Epithelial cell of umbilical artery (primary cell): ENCODE measurements around the gene TMEM52B. TPM values are rescaled to one million over a fixed set of nuclear protein-coding genes. Genes with fewer than 3 reads are reported as not detected.

ENCODE experiments used
- total RNA-seq: library from RNA; depleted of rRNA; stranded (reverse); fragments of >200 nt; gene quantifications from 2 replicates; pipeline ENCODE4 v1.2.3, GENCODE V29; 2014

The TMEM52B gene
- not detected in 2 replicates for total RNA-seq

GRCh38 chr12:10178821-10179220 lies at the start of gene TMEM52B:
TSS of gene TMEM52B (plus strand) at chr12:10179032. CDS start at chr12:10179575, 543 bp downstream.

GRCh38 chr12:10130042-10130441 lies 48.8 kb upstream of the TMEM52B start, which contains the start of gene CLEC7A:
TSS of gene CLEC7A (minus strand) at chr12:10130199. CDS start at chr12:10130082, 117 bp downstream.

GRCh38 chr12:10171973-10172728 lies 6.7 kb upstream of the TMEM52B start, which contains the start of gene OLR1:
TSS of gene OLR1 (minus strand) at chr12:10172132. CDS start at chr12:10172077, 55 bp downstream.

GRCh38 chr12:10212739-10213131 lies 33.9 kb downstream of the TMEM52B start, which contains the start of gene GABARAPL1:
TSS of gene GABARAPL1 (plus strand) at chr12:10212877. CDS start at chr12:10213130, 253 bp downstream.

Other genes starting within 250 kb of the TMEM52B start
- not detected in 2 replicates for gene CLEC2A, start 246.7 kb upstream of the TMEM52B start, total RNA-seq
- gene CLEC12A, start 207.6 kb upstream of the TMEM52B start, total RNA-seq: not detected in 2 replicates
- not detected in 2 replicates for gene CLEC1B, start 179.9 kb upstream of the TMEM52B start, total RNA-seq
- gene CLEC12B, start 168.4 kb upstream of the TMEM52B start, total RNA-seq: 0.32 and 0.46 TPM in 2 replicates
- not detected in 2 replicates for gene CLEC9A, start 148.3 kb upstream of the TMEM52B start, total RNA-seq
- gene CLEC1A, start 80.0 kb upstream of the TMEM52B start, total RNA-seq: 18.7 and 24.4 TPM in 2 replicates
- gene CLEC7A, start 48.8 kb upstream of the TMEM52B start, total RNA-seq: 0.46 TPM in 1 of 2 replicates, not detected in the other
- not detected in 2 replicates for gene OLR1, start 6.9 kb upstream of the TMEM52B start, total RNA-seq
- gene GABARAPL1, start 33.8 kb downstream of the TMEM52B start, total RNA-seq: 38.8 and 46.4 TPM in 2 replicates
- gene KLRD1, start 128.8 kb downstream of the TMEM52B start, total RNA-seq: under 0.01 and 0.30 TPM in 2 replicates
- gene KLRK1, start 211.0 kb downstream of the TMEM52B start, total RNA-seq: not detected in 2 replicates
- not detected in 2 replicates for gene KLRC4, start 230.7 kb downstream of the TMEM52B start, total RNA-seq
- gene KLRC3, start 241.6 kb downstream of the TMEM52B start, total RNA-seq: not detected in 2 replicates